ENCODE data around the gene SLC25A44.

SLC25A44 gene

DNA sequence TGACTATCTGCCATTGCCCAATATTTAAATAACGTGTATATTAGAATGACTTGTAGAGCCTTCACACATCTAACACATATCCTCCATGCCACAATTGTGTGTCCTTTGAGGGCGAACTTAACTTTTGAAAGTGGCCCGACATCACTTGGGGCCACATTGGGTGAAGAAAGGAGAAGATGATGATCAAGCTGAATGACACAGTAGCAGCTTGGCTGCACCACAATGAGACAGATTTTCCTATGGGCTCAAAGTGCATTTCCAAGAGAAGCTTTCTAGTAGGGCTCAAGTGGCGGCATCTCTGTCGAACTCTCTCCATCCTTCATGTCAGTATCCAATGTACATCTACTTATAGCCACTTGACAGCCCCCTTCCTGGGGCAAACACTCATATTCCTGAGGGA is 44.3 kb downstream of the SLC25A44 start:
- TF ChIP-seq CSRNP3 (CRISPR knock-in tag; IDR thresholded peaks at IDR 0.05) (no peak), PATZ1 (CRISPR knock-in tag; IDR thresholded peaks at IDR 0.05; ENCODE audit: borderline replicate concordance) (no peak), CREB5 (CRISPR knock-in tag; IDR thresholded peaks at IDR 0.05; ENCODE audit: low read depth) (no peak), POU6F1 (CRISPR knock-in tag; IDR thresholded peaks at IDR 0.05; ENCODE audit: borderline replicate concordance, low read depth) (no peak), ZC3H10 (CRISPR knock-in tag; IDR thresholded peaks at IDR 0.05) (no peak)
- no peak for ATAC-seq

- TF ChIP-seq PATZ1 (CRISPR knock-in tag; IDR thresholded peaks at IDR 0.05; ENCODE audit: borderline replicate concordance): peak; percentile 62; the same call in 1 of the 2 replicates
- no peak for TF ChIP-seq ZFP3 (CRISPR knock-in tag; IDR thresholded peaks at IDR 0.05)
- TF ChIP-seq ZFP30 (CRISPR knock-in tag; IDR thresholded peaks at IDR 0.05): no peak
- no peak for TF ChIP-seq ZC3H10 (CRISPR knock-in tag; IDR thresholded peaks at IDR 0.05)
- peak; percentile 25; the same call in 1 of the 2 replicates for TF ChIP-seq TOX (CRISPR knock-in tag; IDR thresholded peaks at IDR 0.05; ENCODE audit: borderline replicate concordance)
- ATAC-seq: peak; percentile 59
These were observed 47.5 kb downstream of the SLC25A44 start for GRCh38 chr1:156241311-156241811.

DNA sequence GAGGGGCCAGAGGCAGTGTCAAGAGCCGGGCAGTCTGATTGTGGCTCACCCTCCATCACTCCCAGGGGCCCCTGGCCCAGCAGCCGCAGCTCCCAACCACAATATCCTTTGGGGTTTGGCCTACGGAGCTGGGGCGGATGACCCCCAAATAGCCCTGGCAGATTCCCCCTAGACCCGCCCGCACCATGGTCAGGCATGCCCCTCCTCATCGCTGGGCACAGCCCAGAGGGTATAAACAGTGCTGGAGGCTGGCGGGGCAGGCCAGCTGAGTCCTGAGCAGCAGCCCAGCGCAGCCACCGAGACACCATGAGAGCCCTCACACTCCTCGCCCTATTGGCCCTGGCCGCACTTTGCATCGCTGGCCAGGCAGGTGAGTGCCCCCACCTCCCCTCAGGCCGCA is 48.0 kb downstream of the SLC25A44 start, which contains the start of gene BGLAP:
Gene BGLAP, plus strand, starts transcription at position 259 of the 400 bp plus-strand sequence. Its CDS starts 48 bp downstream, at position 307.
- TF ChIP-seq ZNF565 (CRISPR knock-in tag; conservative IDR thresholded peaks at IDR 0.05; ENCODE audit: low read depth) (no peak), ESRRG (CRISPR knock-in tag; IDR thresholded peaks at IDR 0.05) (no peak), TCF4 (CRISPR knock-in tag; IDR thresholded peaks at IDR 0.05; ENCODE audit: borderline replicate concordance) (no peak), ARNTL (CRISPR knock-in tag; IDR thresholded peaks at IDR 0.05; ENCODE audit: borderline replicate concordance, low read depth) (no peak), CSDC2 (CRISPR knock-in tag; IDR thresholded peaks at IDR 0.05) (no peak), GLIS3 (CRISPR knock-in tag; IDR thresholded peaks at IDR 0.05) (no peak), OSR1 (CRISPR knock-in tag; IDR thresholded peaks at IDR 0.05) (no peak), PPARA (CRISPR knock-in tag; IDR thresholded peaks at IDR 0.05; ENCODE audit: borderline replicate concordance) (no peak), SNAI2 (CRISPR knock-in tag; IDR thresholded peaks at IDR 0.05) (no peak), TOX (CRISPR knock-in tag; IDR thresholded peaks at IDR 0.05; ENCODE audit: borderline replicate concordance) (no peak), ZFP3 (CRISPR knock-in tag; IDR thresholded peaks at IDR 0.05) (no peak), POU6F1 (CRISPR knock-in tag; IDR thresholded peaks at IDR 0.05; ENCODE audit: borderline replicate concordance, low read depth) (no peak), ZNF8 (CRISPR knock-in tag; IDR thresholded peaks at IDR 0.05) (no peak), ZNF70 (CRISPR knock-in tag; IDR thresholded peaks at IDR 0.05) (no peak), CREB5 (CRISPR knock-in tag; IDR thresholded peaks at IDR 0.05; ENCODE audit: low read depth) (no peak), ZFP30 (CRISPR knock-in tag; IDR thresholded peaks at IDR 0.05) (no peak)
- peak; percentile 6 for ATAC-seq
